HepG2 (cell line): ENCODE data around the gene GPR33. TPM values are rescaled to one million over a fixed set of nuclear protein-coding genes. Genes with fewer than 3 reads are reported as not detected.

Experiments
- CCAR2 ChIP-seq: fragments of 200-400 bp; formaldehyde crosslinking; optimal IDR thresholded peaks from 2 replicates; pipeline ENCODE3; 2018; ENCODE audit warnings: low read depth, mild to moderate bottlenecking, low read length, moderate library complexity
- GABPA ChIP-seq, 2 experiments: IDR thresholded peaks; 2 replicates each; pipeline ENCODE4 v1.6.1; 2011 to 2016; ENCODE audit warnings: low read depth in 2 of 2, low read length in 1 of 2, missing biosample characterization in 1 of 2, missing genetic modification characterization in 1 of 2
- NBN ChIP-seq: fragments of 450-650 bp; conservative IDR thresholded peaks from 2 replicates; pipeline ENCODE4 v1.6.1; 2017
- RFXANK ChIP-seq: IDR thresholded peaks from 2 replicates; pipeline ENCODE4 v1.6.1; 2016
- RFXAP ChIP-seq: sonication (generic); formaldehyde crosslinking; IDR thresholded peaks from 2 replicates; pipeline ENCODE4 v1.4.0; 2020; ENCODE audit warnings: missing genetic modification reagents, borderline replicate concordance
- SETDB1 ChIP-seq: sonication (generic); formaldehyde crosslinking; IDR thresholded peaks from 2 replicates; pipeline ENCODE4 v1.5.1; 2020; ENCODE audit warnings: missing genetic modification reagents, mild to moderate bottlenecking, borderline replicate concordance
- XRCC5 ChIP-seq: fragments of 200-400 bp; formaldehyde crosslinking; optimal IDR thresholded peaks from 2 replicates; pipeline ENCODE3; 2017; ENCODE audit warnings: mild to moderate bottlenecking, low read length
- ZBTB26 ChIP-seq: IDR thresholded peaks from 2 replicates; pipeline ENCODE4 v1.6.1; 2016; ENCODE audit warnings: missing compliant biosample characterization, missing genetic modification reagents, borderline replicate concordance
- ZBTB3 ChIP-seq: sonication (generic); formaldehyde crosslinking; IDR thresholded peaks from 2 replicates; pipeline ENCODE4 v1.4.0; 2020; ENCODE audit warnings: low read depth, mild to moderate bottlenecking, moderate library complexity, missing genetic modification reagents, borderline replicate concordance
- ZHX1 ChIP-seq: sonication (generic); formaldehyde crosslinking; IDR thresholded peaks from 2 replicates; pipeline ENCODE4 v1.8.1; 2022; ENCODE audit warnings: low read depth, mild to moderate bottlenecking, missing genetic modification reagents
- ZKSCAN1 ChIP-seq: fragments of 150-350 bp; IDR thresholded peaks from 2 replicates; pipeline ENCODE4 v1.6.1; 2014; ENCODE audit warnings: low read length
- ZNF441 ChIP-seq: sonication (generic); formaldehyde crosslinking; IDR thresholded peaks from 2 replicates; pipeline ENCODE4 v1.7.0; 2021; ENCODE audit warnings: missing genetic modification reagents, borderline replicate concordance
- polyA plus RNA-seq, 8 experiments: library from polyadenylated mRNA; depleted of rRNA in 3 of 8; stranded (reverse) in 7 of 8; unstranded in 1 of 8; fragments of >200 nt; fragmentation: Illumina TruSeq in 4 of 8; extraction: Trizol in 4 of 8; gene quantifications; 2 replicates each; pipeline versions ENCODE4 v1.2.1 to v1.2.3, GENCODE V29; 2011 to 2016; ENCODE audit warnings: low read depth in 4 of 8, missing spikeins in 1 of 8, mixed read lengths in 1 of 8; ENCODE audit not compliant: insufficient read depth in 1 of 8
- total RNA-seq, 5 experiments: library from RNA; depleted of rRNA; stranded (reverse); fragments of >200 nt; fragmentation: Illumina TruSeq; extraction: Trizol; gene quantifications; 2 replicates each; pipeline ENCODE4 v1.2.3, GENCODE V29; 2016; ENCODE audit warnings: low read depth in 1 of 5
- TF ChIP-seq, protein P1 (sequence below): IDR thresholded peaks from 2 replicates; pipeline ENCODE4 v1.6.1; 2012; ENCODE audit warnings: low read length, improper control_type of control experiment
- TF ChIP-seq, protein P2 (sequence below): sonication (generic); formaldehyde crosslinking; IDR thresholded peaks from 2 replicates; pipeline ENCODE4 v1.4.0; 2020; ENCODE audit warnings: missing genetic modification reagents
- TF ChIP-seq, protein P3 (sequence below): sonication (generic); formaldehyde crosslinking; IDR thresholded peaks from 2 replicates; pipeline ENCODE4 v1.4.0; 2020; ENCODE audit warnings: missing genetic modification reagents, mild to moderate bottlenecking, borderline replicate concordance

Gene GPR33
- total and polyA plus RNA-seq, 2 of the 13 experiments (the other 11 are each of a cell fraction or from before 2014, with no cell fraction given), result not detected

DNA sequence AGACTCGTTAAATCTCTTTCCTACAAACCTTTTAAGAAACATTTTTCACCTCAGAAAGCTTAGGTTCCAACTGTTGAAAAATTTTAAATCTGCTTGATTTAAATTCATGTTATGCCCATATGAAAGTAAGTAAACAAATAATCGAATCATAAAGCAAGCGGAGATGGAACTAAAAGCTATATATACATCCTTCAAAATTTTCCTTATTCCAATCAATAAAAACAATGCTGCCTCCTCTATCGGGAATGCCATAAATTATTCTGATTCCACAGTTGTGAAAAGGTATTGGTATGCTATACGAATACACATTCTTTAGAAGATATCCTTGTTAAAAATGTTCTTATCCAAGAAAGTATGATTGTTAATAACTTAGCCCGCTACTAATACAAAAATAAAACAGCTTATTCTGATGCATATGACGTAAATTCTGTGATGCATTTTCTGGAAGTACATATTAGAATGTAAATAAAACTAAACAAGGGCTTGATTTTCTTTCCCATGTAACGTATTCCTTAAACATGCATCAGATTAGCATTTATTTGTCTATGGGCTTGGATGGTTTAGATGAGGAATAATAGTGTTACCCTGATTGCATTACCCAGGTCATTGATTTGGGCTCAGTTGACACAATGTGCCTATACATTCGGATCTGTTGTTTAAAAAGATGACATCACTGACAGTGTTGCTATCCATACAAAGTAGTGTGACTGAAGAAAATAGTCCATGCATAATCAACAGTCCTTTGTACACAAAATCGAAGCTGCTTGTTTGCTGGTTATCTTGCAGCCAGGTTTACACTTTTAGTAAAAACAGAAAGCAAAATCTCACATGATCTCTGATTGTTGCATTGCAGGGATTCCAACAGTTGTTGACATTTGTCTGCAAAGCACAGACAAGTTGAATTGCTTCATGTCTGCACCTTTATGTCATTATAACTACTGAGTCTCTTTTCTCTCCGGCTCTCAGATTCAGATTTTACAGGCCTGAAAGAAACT is 29.9 kb downstream of the GPR33 start (continued):
- TF ChIP-seq, protein P1, sequence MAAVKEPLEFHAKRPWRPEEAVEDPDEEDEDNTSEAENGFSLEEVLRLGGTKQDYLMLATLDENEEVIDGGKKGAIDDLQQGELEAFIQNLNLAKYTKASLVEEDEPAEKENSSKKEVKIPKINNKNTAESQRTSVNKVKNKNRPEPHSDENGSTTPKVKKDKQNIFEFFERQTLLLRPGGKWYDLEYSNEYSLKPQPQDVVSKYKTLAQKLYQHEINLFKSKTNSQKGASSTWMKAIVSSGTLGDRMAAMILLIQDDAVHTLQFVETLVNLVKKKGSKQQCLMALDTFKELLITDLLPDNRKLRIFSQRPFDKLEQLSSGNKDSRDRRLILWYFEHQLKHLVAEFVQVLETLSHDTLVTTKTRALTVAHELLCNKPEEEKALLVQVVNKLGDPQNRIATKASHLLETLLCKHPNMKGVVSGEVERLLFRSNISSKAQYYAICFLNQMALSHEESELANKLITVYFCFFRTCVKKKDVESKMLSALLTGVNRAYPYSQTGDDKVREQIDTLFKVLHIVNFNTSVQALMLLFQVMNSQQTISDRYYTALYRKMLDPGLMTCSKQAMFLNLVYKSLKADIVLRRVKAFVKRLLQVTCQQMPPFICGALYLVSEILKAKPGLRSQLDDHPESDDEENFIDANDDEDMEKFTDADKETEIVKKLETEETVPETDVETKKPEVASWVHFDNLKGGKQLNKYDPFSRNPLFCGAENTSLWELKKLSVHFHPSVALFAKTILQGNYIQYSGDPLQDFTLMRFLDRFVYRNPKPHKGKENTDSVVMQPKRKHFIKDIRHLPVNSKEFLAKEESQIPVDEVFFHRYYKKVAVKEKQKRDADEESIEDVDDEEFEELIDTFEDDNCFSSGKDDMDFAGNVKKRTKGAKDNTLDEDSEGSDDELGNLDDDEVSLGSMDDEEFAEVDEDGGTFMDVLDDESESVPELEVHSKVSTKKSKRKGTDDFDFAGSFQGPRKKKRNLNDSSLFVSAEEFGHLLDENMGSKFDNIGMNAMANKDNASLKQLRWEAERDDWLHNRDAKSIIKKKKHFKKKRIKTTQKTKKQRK, result no peak
- TF ChIP-seq, protein P2, sequence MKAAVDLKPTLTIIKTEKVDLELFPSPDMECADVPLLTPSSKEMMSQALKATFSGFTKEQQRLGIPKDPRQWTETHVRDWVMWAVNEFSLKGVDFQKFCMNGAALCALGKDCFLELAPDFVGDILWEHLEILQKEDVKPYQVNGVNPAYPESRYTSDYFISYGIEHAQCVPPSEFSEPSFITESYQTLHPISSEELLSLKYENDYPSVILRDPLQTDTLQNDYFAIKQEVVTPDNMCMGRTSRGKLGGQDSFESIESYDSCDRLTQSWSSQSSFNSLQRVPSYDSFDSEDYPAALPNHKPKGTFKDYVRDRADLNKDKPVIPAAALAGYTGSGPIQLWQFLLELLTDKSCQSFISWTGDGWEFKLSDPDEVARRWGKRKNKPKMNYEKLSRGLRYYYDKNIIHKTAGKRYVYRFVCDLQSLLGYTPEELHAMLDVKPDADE, result 0 out of 2 replicates have a peak, but pooled peaks have one; percentile 19
- TF ChIP-seq RFXAP (CRISPR knock-in tag) (no peak; the same call in 1 of the 2 replicates), CCAR2 (no peak), ZHX1 (0 out of 2 replicates have a peak, but pooled peaks have one; percentile 46), RFXANK (CRISPR knock-in tag) (no peak), ZNF441 (no peak), NBN (no peak), XRCC5 (no peak), ZKSCAN1 (no peak; the same call in 1 of the 2 replicates), ZBTB3 (CRISPR knock-in tag) (0 out of 2 replicates have a peak, but pooled peaks have one; percentile 2), ZBTB26 (no peak), GABPA (IDR thresholded peaks at IDR 0.05; ENCODE audit: low read depth, low read length) (no peak), GABPA (CRISPR knock-in tag; IDR thresholded peaks at IDR 0.05; ENCODE audit: low read depth) (peak; percentile 7; the same call in 1 of the 2 replicates), SETDB1 (no peak)
- TF ChIP-seq, protein P3, sequence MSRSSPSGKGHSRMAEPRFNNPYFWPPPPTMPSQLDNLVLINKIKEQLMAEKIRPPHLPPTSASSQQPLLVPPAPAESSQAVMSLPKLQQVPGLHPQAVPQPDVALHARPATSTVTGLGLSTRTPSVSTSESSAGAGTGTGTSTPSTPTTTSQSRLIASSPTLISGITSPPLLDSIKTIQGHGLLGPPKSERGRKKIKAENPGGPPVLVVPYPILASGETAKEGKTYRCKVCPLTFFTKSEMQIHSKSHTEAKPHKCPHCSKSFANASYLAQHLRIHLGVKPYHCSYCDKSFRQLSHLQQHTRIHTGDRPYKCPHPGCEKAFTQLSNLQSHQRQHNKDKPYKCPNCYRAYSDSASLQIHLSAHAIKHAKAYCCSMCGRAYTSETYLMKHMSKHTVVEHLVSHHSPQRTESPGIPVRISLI (CRISPR knock-in tag), result no peak
